ENCODE results near the gene ARID4A. TPM values are rescaled to one million over a fixed set of nuclear protein-coding genes. Genes with fewer than 3 reads are reported as not detected.
A peak's percentile ranks its signal among the peaks of the same experiment; 100 is the strongest.

ARID4A gene
- total and polyA plus RNA-seq, 2 of the 13 experiments (the other 11 are each of a cell fraction or from before 2014, with no cell fraction given), result 7.2 to 9.7 TPM

DNA sequence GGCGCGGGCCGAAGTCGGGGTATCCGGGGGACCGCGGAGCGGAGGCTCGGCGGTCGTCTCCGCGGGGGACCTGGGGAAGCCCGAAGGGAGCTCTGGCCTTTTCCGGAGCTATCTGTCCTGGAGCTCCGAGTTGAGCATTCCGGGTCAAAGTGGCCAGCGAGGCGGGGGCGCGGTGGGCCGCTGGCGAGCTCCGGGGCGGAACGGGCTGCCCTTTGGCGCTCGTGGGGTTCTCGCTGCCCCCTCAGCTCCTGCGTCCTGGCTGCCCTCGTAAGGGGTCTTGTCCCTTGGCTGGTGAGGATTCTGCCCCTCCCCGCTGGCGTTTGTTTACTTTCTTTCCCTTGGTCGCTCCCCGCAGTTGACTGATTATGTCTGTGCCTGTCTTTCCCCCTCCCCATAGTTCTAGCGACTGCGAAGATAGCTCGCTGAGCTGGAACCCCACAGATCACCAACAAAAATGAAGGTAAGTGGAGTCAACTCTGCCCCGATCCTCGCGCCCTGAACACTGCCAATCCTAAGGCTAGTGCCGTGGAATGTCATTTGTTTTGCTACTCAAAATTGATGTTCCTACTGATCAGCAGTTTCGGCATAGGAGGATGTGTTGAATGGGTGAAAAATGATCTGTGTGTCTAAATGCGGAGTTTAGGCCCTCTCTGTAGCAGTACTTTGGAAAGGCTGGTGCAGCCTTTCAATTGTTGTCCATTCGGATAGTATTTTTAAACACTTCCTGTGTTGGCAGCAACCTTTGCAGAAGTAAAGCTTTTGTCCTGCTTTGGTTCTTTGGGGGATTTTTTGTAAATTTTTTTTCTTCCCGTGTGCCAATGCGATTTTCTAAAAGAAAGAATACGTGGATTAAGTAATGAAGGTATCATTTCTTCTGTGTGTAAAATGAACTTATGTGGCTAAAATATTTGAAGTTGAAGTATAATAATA is 1.3 kb downstream of the ARID4A start (continued):
- TF ChIP-seq ZNF75D (CRISPR knock-in tag; IDR thresholded peaks at IDR 0.05; ENCODE audit: borderline replicate concordance), result no peak
- TF ChIP-seq DNMT3B (CRISPR knock-in tag; conservative IDR thresholded peaks at IDR 0.05), result no peak
- no peak for TF ChIP-seq SPEN (CRISPR knock-in tag; IDR thresholded peaks at IDR 0.05; ENCODE audit: low read depth)
- no peak for TF ChIP-seq ZNF543 (CRISPR knock-in tag; IDR thresholded peaks at IDR 0.05)
- TF ChIP-seq XRCC5 (optimal IDR thresholded peaks at IDR 0.05; ENCODE audit: low read length), result no peak
- TF ChIP-seq NFE2L1 (CRISPR knock-in tag; IDR thresholded peaks at IDR 0.05; ENCODE audit: borderline replicate concordance), result no peak
- no peak for TF ChIP-seq FOXO1 (CRISPR knock-in tag; IDR thresholded peaks at IDR 0.05)
- no peak for TF ChIP-seq HIVEP1 (CRISPR knock-in tag; IDR thresholded peaks at IDR 0.05)
- TF ChIP-seq HNF4G (IDR thresholded peaks at IDR 0.05; ENCODE audit: borderline replicate concordance, low read depth, low read length), result no peak
- TF ChIP-seq HNF4G (CRISPR knock-in tag; IDR thresholded peaks at IDR 0.05; ENCODE audit: borderline replicate concordance, low read depth), result no peak
- TF ChIP-seq ZFP36 (IDR thresholded peaks at IDR 0.05; ENCODE audit: borderline replicate concordance, low read depth, low read length, partially characterized antibody), result no peak
- TF ChIP-seq, protein P1, sequence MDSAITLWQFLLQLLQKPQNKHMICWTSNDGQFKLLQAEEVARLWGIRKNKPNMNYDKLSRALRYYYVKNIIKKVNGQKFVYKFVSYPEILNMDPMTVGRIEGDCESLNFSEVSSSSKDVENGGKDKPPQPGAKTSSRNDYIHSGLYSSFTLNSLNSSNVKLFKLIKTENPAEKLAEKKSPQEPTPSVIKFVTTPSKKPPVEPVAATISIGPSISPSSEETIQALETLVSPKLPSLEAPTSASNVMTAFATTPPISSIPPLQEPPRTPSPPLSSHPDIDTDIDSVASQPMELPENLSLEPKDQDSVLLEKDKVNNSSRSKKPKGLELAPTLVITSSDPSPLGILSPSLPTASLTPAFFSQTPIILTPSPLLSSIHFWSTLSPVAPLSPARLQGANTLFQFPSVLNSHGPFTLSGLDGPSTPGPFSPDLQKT (CRISPR knock-in tag; IDR thresholded peaks at IDR 0.05; ENCODE audit: borderline replicate concordance), result no peak
- 0 out of 2 replicates have a peak, but pooled peaks have one; percentile 11 for TF ChIP-seq GATAD1 (CRISPR knock-in tag; IDR thresholded peaks at IDR 0.05)
- TF ChIP-seq ZNF564 (CRISPR knock-in tag; IDR thresholded peaks at IDR 0.05), result no peak
- TF ChIP-seq NFYB (CRISPR knock-in tag; IDR thresholded peaks at IDR 0.05), result no peak
- no peak for TF ChIP-seq ZNF713 (CRISPR knock-in tag; IDR thresholded peaks at IDR 0.05)
- no peak for TF ChIP-seq ZNF382 (CRISPR knock-in tag; IDR thresholded peaks at IDR 0.05; ENCODE audit: borderline replicate concordance)
- TF ChIP-seq AHR (CRISPR knock-in tag; IDR thresholded peaks at IDR 0.05), result no peak
- TF ChIP-seq SAP130 (CRISPR knock-in tag; IDR thresholded peaks at IDR 0.05; ENCODE audit: low read depth), result peak; percentile 59
- TF ChIP-seq SMARCE1 (IDR thresholded peaks at IDR 0.05; ENCODE audit: borderline replicate concordance), result no peak
- TF ChIP-seq ZNF274 (CRISPR knock-in tag; IDR thresholded peaks at IDR 0.05), result no peak
- TF ChIP-seq, protein P2, sequence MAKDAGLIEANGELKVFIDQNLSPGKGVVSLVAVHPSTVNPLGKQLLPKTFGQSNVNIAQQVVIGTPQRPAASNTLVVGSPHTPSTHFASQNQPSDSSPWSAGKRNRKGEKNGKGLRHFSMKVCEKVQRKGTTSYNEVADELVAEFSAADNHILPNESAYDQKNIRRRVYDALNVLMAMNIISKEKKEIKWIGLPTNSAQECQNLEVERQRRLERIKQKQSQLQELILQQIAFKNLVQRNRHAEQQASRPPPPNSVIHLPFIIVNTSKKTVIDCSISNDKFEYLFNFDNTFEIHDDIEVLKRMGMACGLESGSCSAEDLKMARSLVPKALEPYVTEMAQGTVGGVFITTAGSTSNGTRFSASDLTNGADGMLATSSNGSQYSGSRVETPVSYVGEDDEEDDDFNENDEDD (CRISPR knock-in tag; IDR thresholded peaks at IDR 0.05; ENCODE audit: borderline replicate concordance), result no peak
- no peak for TF ChIP-seq RBM22 (optimal IDR thresholded peaks at IDR 0.05; ENCODE audit: low read length)
- TF ChIP-seq SP1 (IDR thresholded peaks at IDR 0.05), result no peak
- no peak for TF ChIP-seq SP1 (CRISPR knock-in tag; IDR thresholded peaks at IDR 0.05)

Data from HepG2 (cell line).